ENCODE data around the gene NOL9. TPM values are rescaled to one million over a fixed set of nuclear protein-coding genes. Genes with fewer than 3 reads are reported as not detected.

Gene NOL9
- total RNA-seq, 1 experiment from 2014 or later, result 25.5 TPM

DNA sequence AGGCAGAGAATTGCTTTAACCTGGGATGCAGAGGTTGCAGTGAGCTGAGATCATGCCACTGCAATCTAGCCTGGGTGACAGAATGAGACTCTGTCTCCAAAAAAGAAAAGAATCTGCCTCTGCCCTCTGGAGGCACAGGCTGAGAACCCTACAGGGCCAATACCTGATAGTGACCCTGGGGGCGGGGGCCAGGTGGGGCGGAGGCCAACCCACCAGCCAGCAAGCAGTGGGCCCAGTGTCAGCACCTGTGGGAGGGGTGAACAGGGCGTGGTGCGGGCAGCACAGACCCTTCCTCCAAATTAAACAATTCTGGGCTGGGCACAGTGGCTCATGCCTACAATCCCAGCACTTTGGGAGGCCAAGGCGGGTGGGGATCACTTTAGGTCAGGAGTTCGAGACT, 43.8 kb downstream of the NOL9 start:
- in situ Hi-C loops (cut with HindIII; ENCODE audit: low pct_unique_long_range_greater_than_20kb, low sequenced_read_pairs), result no loop called here
- no peak for DNase-seq (ENCODE audit: low read depth)

DNA sequence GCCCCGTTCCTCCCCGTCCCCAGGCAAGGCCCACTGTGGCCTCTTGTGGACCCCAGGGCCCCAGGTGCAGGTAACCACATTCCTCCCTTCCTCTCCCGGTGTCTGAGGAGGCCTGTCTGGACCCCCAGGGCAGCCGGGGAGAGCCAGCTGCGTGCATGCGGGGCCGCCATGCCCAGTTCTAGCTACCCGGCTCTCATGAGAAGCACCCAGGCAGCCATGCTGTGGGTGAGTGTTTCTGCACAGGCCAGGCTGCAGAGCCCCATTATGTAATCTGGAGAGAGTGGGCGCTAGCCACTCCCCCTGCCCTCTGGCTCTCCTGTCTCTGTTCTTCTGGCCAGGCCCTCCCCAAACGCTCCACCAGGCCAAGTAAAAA, 44.4 kb downstream of the NOL9 start:
- DNase-seq (ENCODE audit: low read depth), result no peak
- in situ Hi-C loops (cut with HindIII; ENCODE audit: low pct_unique_long_range_greater_than_20kb, low sequenced_read_pairs), result no loop called here

DNA sequence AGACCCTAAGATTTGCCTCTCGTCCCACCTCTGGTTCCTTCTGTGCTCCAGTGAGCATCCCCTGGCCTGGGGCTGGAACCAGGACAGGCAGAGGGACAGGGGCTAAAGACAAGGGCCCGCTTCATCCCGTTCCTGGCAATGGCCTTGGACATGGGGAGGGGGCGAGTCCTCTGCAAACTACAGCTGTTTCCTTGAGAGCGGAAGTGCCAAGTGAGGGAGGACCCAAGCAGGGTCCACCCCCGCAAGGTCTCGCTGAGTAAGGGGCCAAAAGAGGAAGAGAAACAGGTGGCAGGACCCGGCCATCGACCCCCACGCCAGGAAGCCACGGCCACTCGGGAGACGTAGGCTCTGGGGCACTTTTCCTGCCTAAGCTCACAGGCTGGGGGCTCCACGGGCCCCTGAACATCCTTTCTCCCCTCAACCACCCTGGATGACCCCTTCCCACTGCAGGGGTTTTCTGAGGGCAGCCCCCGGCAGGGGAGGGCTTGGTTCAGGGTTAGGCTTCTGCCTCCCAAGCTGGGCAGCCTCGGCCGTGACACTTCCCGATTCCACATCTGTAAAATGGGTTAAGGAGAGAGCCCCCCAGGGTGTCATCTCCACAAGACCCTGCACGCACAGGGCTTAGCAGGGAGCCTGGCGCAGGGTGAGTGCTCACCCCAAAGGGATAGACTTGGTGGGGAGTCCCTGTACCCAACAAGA, 44.9 kb downstream of the NOL9 start:
- DNase-seq (ENCODE audit: low read depth), result no peak
- in situ Hi-C loops (cut with HindIII; ENCODE audit: low pct_unique_long_range_greater_than_20kb, low sequenced_read_pairs), result no loop called here

DNA sequence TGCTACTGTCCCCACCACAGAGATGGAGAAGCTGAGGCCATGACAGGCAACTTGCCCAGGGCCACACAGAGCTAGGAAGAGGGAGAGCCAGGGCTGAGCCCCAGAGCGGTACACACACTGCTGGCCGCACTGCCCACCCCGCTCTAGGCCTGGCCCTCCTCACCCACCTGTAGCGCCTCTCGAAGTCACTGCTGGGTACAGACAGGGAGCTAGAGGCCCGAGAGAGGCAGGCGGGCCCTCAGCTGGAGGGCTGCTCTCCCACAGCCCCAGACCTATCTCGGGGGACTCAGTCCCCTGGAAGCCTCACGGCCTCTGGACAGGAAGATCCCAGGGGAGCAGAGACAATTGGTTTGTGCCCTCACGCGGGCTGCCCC, 45.5 kb downstream of the NOL9 start:
- DNase-seq (ENCODE audit: low read depth), result no peak
- in situ Hi-C loops (cut with HindIII; ENCODE audit: low pct_unique_long_range_greater_than_20kb, low sequenced_read_pairs), result no loop called here

DNA sequence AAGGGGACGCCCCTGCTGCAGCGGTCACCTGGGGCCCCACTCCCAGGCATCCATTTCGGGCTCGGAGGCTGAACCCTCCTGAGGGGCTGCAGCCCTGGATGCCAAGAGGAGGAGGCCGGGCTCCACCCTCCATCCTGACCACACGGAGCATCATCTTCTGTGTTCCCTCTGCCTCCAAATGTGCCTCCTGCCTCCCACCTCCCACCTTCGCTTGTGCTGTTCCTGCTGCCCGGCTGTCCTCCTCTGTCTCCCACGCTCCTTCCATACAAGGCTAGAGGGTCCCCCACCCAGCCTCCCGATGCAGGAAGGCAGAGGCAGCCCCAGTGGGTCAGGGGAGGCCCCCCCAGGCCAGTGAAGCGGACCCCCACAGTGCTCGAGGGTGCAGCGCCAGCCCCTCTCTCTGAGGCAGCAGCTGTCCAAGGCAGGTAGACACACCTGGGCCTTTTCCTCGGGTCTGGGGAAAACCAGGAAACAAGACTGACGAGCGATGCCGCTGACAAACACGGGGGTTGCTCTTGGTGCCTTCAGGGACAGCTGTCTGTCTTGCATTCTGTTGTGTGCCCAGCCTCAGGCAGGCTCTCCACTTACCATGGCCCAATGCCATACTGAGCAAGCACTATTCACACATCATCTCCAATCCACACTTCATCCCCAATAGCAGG, 46.0 kb downstream of the NOL9 start:
- in situ Hi-C loops (cut with HindIII; ENCODE audit: low pct_unique_long_range_greater_than_20kb, low sequenced_read_pairs), result no loop called here
- DNase-seq (ENCODE audit: low read depth), result no peak

DNA sequence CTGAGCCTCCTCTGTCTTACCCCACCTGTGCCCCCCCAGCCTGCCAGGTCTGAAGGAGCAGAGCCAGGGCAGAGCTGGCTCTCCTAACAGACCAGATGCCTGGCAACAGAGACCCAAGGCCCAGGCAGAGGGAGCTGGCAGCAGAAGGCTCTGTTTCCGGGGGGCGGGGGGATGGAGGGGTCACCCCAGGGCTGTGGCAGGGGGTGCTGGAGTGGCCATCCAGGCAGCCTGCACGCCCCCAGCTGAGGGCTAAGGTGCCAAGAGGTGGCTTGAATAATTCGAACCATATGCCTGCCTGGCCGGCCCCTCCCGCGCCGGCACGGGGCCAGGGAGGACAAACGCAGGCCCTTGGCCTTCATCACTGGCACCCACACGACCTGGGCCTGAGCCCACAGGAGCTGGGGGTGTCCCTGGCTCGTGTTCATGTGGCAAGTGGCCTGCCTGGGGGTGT, 46.8 kb downstream of the NOL9 start:
- in situ Hi-C loops (cut with HindIII; ENCODE audit: low pct_unique_long_range_greater_than_20kb, low sequenced_read_pairs), result no loop called here
- no peak for DNase-seq (ENCODE audit: low read depth)

DNA sequence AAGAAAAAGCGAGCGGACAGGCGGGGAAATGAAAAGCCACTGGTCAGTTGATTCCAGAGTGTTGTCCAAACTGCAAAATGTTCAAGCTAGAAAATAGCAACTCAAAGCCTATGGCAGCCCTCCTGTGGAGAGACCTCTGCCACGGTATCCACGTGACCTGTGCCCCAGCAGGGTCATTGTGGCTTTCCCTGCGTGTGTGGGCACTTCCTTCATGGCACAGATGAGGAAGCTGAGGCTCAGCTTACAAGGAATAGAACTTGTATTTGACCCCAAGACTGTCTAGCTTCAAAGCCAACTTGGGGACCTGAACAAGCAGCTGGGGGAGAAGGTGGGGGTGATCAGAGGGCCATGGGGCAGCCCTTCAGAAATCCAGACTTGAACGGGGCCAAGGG, 47.3 kb downstream of the NOL9 start:
- DNase-seq (ENCODE audit: low read depth), result no peak
- in situ Hi-C loops (cut with HindIII; ENCODE audit: low pct_unique_long_range_greater_than_20kb, low sequenced_read_pairs), result no loop called here

DNA sequence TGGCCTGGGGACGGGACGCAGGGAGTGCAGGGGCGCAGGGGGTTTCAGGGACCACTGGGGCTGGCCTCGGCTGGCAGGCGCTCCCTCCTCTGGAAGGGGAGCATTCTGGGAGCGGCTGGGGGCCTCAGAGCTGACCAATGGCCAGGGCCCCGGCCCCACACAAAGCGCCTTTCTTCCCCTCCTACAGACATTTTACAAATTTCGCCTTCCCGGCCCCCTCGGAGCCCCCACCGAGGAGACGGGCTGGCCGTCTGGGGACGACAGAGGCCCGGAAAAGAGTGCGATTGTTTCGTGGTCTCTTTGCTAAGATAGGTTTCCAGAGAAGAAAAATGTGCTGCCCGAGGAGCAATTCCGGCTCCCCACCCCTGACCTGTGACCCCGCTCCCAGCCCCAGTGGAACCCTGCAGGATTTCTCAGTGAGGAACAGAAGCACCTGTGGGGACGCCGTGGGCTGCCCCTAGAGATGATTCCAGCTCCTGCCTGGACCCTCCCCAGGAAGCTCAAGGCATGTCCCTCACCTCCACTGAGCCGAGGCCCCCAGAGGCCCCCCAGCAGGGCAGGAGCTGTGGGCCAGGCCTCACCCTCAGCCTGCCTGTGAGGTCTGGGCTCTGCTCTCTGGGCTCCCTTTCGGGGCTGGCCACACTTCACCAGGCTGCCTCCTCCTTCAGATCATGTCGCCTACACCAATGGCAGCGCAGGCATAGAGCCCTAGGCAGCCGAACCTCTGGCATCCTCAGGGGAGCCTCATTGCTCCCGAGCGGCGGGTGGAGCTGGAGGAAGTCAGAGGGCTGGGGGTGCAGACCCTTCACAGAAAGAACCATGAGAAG, 47.9 kb downstream of the NOL9 start:
- in situ Hi-C loops (cut with HindIII; ENCODE audit: low pct_unique_long_range_greater_than_20kb, low sequenced_read_pairs), result no loop called here
- DNase-seq (ENCODE audit: low read depth), result no peak

DNA sequence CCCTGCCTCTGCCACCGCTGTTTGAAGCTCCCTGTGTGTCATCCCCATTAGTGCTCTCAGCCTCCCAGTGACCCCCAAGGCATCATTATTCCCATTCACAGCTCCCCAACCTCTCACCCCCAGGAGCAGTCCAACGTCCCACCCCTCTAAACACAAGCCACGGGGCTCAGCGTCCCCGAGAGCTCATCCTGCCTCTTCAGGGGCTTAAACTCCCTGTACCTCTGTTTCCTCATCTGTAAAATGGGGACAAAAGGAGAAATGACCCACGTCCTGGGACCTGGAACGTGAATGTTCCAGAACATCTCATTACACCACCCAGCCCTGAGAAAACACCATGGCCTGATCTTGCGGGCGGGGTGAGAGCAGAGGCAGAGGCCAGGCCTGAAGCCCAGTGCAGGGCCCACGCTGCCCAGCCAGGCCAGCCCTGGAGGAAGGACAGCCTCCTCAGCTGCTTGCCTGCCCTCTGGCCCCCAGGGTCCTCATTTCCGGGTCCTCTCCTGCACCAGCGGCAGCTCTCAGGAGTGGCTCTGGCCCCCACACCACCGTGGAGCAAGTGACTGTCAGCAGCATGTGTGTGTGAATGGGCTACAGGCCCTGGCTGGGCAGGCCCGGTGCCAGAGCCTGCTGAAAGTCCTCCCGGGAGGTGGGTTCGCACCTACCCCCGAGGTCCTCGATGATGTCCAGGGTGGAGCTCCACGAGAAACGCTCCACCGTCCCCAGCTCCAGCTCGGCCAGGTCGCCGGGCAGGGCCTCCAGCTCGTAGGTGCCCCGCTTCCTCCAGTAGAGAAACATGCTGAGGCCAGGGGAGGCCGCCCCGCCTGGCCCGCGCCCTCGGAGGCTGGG, 48.7 kb downstream of the NOL9 start:
- no peak for DNase-seq (ENCODE audit: low read depth)
- in situ Hi-C loops (cut with HindIII; ENCODE audit: low pct_unique_long_range_greater_than_20kb, low sequenced_read_pairs), result no loop called here

DNA sequence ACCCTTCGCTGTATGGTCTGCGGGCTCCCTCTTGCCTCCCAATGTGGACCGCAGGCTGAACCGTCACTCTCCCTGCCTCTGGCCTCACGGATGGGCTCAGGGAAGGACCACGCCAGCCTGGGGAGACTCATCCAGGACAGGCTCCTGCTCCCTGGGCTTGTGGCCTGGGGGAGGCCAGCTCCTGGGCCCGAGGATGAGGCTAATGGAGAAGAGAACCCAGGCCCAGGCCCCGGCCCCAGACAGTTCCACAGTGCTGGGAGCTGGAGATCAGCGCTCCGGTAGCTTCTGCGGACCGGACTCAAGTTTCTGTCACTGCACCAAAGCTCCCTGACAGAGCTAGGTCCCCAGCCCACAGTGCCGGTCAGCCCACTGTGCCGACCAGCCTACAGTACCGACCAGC, 49.4 kb downstream of the NOL9 start:
- DNase-seq (ENCODE audit: low read depth), result no peak
- in situ Hi-C loops (cut with HindIII; ENCODE audit: low pct_unique_long_range_greater_than_20kb, low sequenced_read_pairs), result no loop called here

DNA sequence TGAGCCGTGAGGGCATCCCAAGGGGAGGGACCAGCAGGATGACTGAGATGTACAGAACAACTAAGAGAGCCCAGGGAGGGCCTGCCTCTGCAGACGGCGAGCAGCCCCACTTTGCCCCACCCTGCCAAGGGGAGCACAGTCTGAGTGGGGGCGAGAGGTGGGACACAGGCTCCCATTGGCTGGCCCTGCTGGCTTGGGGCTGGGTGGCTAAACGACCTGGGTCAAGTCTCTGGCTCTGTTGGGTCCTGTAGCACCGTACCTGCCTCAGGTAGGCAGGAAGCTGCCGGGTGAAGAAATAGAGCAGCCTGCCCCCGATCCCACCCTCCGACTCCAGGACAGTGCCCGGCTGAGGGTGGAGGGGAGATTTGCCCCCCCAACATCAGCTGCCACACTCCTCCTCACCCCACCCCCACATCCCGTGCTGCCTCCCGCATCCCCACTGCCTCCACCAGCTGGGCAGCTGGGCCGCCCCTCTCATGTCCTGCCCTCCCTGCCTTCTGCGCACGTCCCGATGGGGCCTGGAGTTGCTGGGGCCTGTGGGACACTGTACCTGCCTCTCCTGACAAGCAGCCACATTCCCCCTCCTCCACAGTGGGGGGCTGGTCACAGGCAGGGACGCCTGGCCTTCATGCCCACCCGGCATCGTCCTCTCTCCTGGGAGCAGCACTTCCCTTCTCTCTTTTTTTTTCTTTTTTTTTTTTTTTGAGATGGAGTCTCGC, 50.3 kb downstream of the NOL9 start:
- in situ Hi-C loops (cut with HindIII; ENCODE audit: low pct_unique_long_range_greater_than_20kb, low sequenced_read_pairs), result no loop called here

DNA sequence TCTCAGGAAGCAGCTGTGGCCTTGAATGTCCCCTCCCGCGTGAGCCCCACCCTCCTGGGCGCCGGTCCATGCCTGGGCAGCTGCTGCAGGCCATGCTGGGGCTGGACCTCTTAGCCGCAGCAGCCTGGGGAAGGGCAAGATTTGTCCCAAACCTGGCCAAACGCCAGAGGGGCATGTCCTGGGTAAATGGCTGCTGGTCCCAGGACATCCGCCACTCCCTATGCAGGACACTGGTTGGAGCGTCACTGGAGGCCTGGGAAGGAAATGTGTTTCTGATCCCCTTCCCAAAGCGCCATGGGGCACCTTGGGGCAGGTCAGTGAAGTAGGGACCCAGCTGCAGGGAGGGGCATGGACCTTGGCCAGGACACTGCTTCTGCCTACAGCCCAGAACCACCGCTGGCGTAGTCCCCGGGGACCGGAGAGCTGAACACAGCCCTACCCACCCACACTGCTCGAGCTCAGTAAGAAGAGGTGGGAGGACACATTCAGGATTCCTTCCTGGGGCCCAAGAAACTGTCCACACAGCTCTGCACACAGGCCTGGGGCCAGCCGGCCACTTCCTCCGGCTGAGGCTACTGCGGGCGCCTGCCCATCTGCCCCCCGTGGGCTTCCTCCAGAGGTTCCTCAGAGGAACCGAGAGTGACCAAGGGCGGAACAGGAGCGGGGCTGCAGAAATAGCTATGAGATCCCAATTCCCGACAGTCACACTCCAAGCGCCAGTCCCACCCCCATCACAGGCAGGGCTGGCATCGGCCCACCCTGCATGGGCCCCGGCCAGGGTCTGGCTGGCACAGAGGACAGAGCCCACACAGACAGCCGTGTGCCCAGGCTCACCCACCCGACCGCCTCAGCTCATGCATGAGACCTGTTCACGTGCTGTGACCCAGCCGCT, 52.1 kb downstream of the NOL9 start:
- in situ Hi-C loops (cut with HindIII; ENCODE audit: low pct_unique_long_range_greater_than_20kb, low sequenced_read_pairs), result no loop called here
- no peak for DNase-seq (ENCODE audit: low read depth)

More for the DNA sequence above, 50.3 kb downstream of the NOL9 start:
- DNase-seq (ENCODE audit: low read depth), result no peak

DNA sequence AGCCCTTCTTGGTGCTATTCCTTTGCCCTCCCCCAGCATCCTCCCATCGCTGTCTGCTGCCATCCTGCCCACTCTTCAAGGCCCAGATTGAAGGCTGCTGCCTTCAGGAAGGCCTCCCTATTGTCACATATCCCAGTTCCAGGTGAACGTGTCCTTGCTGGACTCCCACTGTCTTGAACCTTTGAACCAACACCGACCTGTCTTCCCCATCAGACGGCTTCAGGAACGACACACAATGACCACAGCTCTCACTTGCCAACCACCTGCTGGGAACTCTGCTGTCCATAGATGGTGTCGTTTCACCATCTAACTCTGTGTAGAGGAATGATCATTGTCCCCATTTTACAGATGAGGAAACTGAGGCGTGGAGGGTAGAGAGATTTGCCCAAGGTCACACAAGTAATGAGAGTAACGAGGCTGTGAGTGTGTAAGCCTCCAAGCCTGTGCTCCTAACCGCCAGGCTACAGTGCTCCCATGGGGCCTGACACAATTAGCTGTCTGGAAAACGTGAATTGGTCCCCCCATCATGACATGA, 53.0 kb downstream of the NOL9 start:
- in situ Hi-C loops (cut with HindIII; ENCODE audit: low pct_unique_long_range_greater_than_20kb, low sequenced_read_pairs), result no loop called here
- DNase-seq (ENCODE audit: low read depth), result no peak

DNA sequence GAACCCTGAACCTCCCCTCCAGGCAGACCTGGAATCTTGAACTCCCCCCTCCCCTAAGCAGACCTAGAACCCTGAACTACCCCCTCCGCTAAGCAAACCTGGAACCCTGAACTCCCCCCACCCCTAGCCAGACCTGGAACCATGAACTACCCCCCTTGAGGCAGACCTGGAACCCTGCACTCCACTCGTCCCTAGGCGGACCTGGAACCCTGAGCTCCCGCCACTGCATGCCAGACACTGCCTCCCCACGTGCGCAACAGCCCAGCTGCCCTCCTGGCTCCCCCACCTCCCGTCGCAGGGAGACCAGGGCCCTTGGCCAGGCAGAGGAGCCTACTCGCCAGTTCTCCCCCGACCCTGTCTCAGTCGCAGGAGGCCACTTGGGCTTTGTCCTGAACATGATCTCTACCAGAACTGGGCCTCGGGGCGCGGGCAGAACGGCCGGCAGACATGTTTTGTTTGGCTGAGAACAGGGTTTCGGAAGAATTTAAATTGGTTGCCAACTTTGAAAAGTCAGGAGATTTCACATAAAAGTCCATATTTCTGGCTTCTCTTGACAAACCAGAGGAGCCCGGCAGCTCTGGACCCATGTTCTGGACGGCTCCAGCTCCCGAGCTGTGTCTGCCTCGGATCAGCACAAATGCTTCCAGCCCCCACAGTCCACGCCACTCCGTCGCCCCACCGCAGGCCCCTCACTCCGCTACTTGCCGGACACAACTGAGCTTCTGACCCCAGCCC, 53.6 kb downstream of the NOL9 start:
- in situ Hi-C loops (cut with HindIII; ENCODE audit: low pct_unique_long_range_greater_than_20kb, low sequenced_read_pairs), result no loop called here
- DNase-seq (ENCODE audit: low read depth), result no peak

DNA sequence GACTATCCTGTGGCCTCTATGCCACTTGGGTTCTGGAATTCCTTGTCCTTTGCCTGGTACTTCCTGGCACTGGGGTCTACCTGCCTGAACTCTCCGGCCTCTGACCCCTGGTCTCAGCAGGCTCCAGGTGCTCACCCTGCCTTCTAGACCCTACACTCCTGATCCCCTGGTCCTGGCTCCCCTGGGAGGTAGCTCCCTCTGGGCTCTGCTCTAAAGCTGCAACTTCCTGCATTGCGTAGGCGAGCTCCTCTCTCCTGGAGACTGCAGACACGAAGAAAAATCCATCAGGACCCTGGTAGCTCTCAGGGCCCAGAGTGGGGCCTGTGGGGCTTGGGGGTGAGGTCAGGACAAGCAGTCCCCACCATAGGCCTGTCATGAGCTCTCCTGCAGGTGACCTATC, 55.0 kb downstream of the NOL9 start:
- DNase-seq (ENCODE audit: low read depth), result no peak
- in situ Hi-C loops (cut with HindIII; ENCODE audit: low pct_unique_long_range_greater_than_20kb, low sequenced_read_pairs), result no loop called here

DNA sequence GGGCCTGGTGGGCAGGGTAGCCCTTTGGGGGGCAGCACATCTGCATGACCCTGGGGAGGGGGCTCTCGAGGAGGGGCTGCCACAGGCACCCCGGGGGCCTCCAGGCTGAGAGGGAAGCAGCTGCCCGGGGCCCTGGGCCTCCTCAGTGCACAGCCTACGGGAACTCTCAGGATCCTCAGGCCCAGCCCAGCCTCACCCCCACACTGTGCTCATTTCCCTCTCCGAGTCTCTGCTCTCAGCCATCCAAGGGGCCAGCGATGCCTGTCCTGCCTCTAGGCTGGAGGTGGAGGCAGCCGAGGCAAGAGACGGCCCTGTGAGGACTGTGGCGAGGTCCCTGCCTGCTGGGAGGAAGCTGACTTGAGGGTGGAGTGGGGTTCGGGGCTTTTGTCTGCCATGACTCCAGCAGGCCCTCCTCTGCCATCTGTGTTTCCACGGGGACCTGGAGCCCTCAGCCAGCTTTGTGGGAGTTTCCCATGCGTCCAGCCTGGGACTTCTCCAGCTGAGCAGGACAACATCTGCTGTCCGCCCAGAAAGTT, 55.7 kb downstream of the NOL9 start:
- in situ Hi-C loops (cut with HindIII; ENCODE audit: low pct_unique_long_range_greater_than_20kb, low sequenced_read_pairs), result no loop called here
- DNase-seq (ENCODE audit: low read depth), result no peak

Data from Caki2 (cell line).